Hepatocyte (in vitro differentiated cells): ENCODE measurements around the gene HOXC4.

ENCODE experiments used
- EZH2 ChIP-seq: fragments of 200-600 bp; sonication (generic); IDR thresholded peaks from 2 replicates; pipeline ENCODE4 v1.6.1; 2016; ENCODE audit warnings: antibody characterized with exemption, mild to moderate bottlenecking, borderline replicate concordance
- EZH2phosphoT487 ChIP-seq: fragments of 200-600 bp; sonication (generic); IDR thresholded peaks from one replicate; pipeline ENCODE4 v1.6.1; 2018; ENCODE audit warnings: antibody characterized with exemption, mild to moderate bottlenecking, low read depth, moderate library complexity; ENCODE audit not compliant: unreplicated experiment, severe bottlenecking
- TF ChIP-seq, protein P1 (sequence below): fragments of 200-600 bp; sonication (generic); IDR thresholded peaks from 2 replicates; pipeline ENCODE4 v1.5.1; 2016; ENCODE audit warnings: antibody characterized with exemption, mild to moderate bottlenecking; ENCODE audit not compliant: poor library complexity

DNA sequence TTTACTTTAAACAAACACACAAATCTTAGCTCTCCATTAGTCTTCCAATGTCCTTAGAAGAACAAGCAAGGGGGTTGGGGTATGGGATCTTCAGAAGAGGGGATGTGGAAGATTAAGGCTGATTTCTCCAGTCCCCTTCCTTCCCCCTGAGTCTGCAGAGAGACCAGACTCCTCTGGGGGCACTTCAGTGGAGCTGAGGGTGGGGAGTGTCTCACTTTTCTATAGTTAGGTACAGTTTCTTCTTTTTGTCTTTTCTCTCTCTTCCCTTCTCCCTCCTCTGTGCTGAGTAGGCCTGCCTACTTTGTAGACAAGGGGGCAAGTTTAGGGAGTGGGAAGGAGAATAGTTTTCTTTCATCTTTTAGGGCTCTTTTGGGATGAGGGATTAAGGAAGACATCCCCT, 2.5 kb downstream of the HOXC4 start:
- TF ChIP-seq, protein P1, sequence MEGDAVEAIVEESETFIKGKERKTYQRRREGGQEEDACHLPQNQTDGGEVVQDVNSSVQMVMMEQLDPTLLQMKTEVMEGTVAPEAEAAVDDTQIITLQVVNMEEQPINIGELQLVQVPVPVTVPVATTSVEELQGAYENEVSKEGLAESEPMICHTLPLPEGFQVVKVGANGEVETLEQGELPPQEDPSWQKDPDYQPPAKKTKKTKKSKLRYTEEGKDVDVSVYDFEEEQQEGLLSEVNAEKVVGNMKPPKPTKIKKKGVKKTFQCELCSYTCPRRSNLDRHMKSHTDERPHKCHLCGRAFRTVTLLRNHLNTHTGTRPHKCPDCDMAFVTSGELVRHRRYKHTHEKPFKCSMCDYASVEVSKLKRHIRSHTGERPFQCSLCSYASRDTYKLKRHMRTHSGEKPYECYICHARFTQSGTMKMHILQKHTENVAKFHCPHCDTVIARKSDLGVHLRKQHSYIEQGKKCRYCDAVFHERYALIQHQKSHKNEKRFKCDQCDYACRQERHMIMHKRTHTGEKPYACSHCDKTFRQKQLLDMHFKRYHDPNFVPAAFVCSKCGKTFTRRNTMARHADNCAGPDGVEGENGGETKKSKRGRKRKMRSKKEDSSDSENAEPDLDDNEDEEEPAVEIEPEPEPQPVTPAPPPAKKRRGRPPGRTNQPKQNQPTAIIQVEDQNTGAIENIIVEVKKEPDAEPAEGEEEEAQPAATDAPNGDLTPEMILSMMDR, result no peak
- no peak for TF ChIP-seq EZH2
- no peak for TF ChIP-seq EZH2phosphoT487
